Mammary epithelial cell (primary cell): Measurements from ENCODE around the gene COX7A2L.

Source experiments
- EZH2 ChIP-seq: IDR thresholded peaks from 2 replicates; pipeline ENCODE4 v1.6.1; 2012; ENCODE audit warnings: low read length, inconsistent platforms, borderline replicate concordance
- TF ChIP-seq, protein P1 (sequence below), 2 donors: IDR thresholded peaks in 1 of 2; conservative IDR thresholded peaks in 1 of 2; 2 replicates each; pipeline ENCODE4 v1.5.1; 2011 to 2012; ENCODE audit warnings: inconsistent platforms in 2 of 2, low read length in 2 of 2, mild to moderate bottlenecking in 2 of 2, control low read depth in 1 of 2, low read depth in 1 of 2; ENCODE audit not compliant: insufficient read depth in 1 of 2; ENCODE audit errors: extremely low read depth in 1 of 2

DNA sequence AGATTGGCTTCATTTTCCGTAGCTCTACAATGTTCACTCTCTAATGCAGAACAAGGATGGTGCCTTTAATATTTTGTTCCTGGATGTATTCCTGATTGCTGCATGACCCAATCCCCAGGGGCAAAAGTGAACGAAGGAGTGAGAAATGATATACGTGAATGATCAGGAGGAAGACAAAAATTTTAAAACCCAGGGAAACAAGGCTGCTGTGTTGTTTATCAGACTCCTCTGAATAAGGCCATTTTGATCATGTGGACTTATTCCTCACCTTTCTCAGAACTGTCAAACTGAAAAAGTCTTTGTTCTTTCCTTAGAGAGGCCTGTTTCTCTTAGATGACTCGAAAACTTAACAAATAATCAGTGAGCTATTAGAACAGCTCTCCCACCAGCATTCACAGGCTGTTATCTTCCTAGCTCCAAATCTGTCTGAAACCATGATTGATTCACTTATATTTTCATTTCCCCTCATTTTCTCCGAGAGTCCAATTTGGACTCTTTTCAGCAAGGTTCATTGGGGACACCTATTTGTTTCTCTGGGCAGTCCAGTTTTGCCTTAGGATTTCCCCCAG is 29.5 kb upstream of the COX7A2L start:
- TF ChIP-seq, protein P1, sequence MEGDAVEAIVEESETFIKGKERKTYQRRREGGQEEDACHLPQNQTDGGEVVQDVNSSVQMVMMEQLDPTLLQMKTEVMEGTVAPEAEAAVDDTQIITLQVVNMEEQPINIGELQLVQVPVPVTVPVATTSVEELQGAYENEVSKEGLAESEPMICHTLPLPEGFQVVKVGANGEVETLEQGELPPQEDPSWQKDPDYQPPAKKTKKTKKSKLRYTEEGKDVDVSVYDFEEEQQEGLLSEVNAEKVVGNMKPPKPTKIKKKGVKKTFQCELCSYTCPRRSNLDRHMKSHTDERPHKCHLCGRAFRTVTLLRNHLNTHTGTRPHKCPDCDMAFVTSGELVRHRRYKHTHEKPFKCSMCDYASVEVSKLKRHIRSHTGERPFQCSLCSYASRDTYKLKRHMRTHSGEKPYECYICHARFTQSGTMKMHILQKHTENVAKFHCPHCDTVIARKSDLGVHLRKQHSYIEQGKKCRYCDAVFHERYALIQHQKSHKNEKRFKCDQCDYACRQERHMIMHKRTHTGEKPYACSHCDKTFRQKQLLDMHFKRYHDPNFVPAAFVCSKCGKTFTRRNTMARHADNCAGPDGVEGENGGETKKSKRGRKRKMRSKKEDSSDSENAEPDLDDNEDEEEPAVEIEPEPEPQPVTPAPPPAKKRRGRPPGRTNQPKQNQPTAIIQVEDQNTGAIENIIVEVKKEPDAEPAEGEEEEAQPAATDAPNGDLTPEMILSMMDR (conservative IDR thresholded peaks at IDR 0.05 in 1 of 2, IDR thresholded peaks at IDR 0.05 in 1 of 2; ENCODE audit: extremely low read depth in 1 of 2, insufficient read depth in 1 of 2, low read depth in 1 of 2, low read length in 2 of 2): no peak
- TF ChIP-seq EZH2: no peak
